Neutrophil (primary cell): ENCODE measurements around the gene TRNAU1AP.

Experiments
- H3K27ac ChIP-seq: fragments of 200-600 bp; sonication (generic); 2 replicates; pipeline ENCODE4 v1.5.1; 2016; ENCODE audit warnings: mild to moderate bottlenecking, moderate library complexity
- H3K27me3 ChIP-seq: fragments of 200-600 bp; sonication (generic); 2 replicates; pipeline ENCODE4 v1.6.0; 2016; ENCODE audit warnings: mild to moderate bottlenecking
- H3K36me3 ChIP-seq: fragments of 200-600 bp; sonication (generic); 2 replicates; pipeline ENCODE4 v1.5.1; 2017
- H3K4me1 ChIP-seq, 2 experiments: fragments of 200-600 bp in 1 of 2; sonication (generic) in 1 of 2; 1 replicate in 1 of 2; 2 replicates in 1 of 2; pipeline versions ENCODE4 v1.5.1 to v1.6.1; 2013 to 2016; ENCODE audit warnings: low read depth in 1 of 2, low read length in 1 of 2, mild to moderate bottlenecking in 1 of 2, moderate library complexity in 1 of 2; ENCODE audit not compliant: control insufficient read depth in 1 of 2, insufficient read depth in 1 of 2
- H3K4me3 ChIP-seq, 2 experiments: fragments of 200-600 bp in 1 of 2; sonication (generic) in 1 of 2; 1 replicate in 1 of 2; 2 replicates in 1 of 2; pipeline ENCODE4 v1.5.1; 2013 to 2016; ENCODE audit warnings: low read depth in 1 of 2, low read length in 1 of 2, mild to moderate bottlenecking in 1 of 2, moderate library complexity in 1 of 2
- H3K9me3 ChIP-seq: fragments of 200-600 bp; sonication (generic); 2 replicates; pipeline ENCODE4 v1.5.1; 2016
- TF ChIP-seq, protein P1 (sequence below): fragments of 200-600 bp; sonication (generic); IDR thresholded peaks from 2 replicates; pipeline ENCODE4 v1.5.1; 2016; ENCODE audit warnings: antibody characterized with exemption

The TRNAU1AP gene

GRCh38 chr1:28507646-28508434 lies 45.0 kb upstream of the TRNAU1AP start:
- TF ChIP-seq, protein P1, sequence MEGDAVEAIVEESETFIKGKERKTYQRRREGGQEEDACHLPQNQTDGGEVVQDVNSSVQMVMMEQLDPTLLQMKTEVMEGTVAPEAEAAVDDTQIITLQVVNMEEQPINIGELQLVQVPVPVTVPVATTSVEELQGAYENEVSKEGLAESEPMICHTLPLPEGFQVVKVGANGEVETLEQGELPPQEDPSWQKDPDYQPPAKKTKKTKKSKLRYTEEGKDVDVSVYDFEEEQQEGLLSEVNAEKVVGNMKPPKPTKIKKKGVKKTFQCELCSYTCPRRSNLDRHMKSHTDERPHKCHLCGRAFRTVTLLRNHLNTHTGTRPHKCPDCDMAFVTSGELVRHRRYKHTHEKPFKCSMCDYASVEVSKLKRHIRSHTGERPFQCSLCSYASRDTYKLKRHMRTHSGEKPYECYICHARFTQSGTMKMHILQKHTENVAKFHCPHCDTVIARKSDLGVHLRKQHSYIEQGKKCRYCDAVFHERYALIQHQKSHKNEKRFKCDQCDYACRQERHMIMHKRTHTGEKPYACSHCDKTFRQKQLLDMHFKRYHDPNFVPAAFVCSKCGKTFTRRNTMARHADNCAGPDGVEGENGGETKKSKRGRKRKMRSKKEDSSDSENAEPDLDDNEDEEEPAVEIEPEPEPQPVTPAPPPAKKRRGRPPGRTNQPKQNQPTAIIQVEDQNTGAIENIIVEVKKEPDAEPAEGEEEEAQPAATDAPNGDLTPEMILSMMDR, result no peak
- H3K27ac ChIP-seq, result peak overlapping the region; percentile 54

DNA sequence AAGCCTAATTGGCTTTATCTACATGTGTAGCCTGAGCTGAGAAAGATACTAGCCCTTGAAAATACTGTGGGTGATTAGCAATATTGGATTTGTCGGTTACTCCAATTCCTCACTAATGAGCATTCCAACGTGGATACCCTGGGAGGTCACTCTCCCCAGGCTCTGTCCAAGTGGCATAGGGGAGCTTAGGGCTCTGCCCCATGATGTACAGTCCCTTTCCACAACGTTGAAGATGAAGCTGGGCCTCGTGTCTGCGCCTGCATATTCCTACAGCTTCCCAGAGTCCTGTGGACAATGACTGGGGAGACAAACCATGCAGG lies 44.5 kb upstream of the TRNAU1AP start:
- TF ChIP-seq, protein P1, result no peak
- Histone ChIP-seq H3K36me3 (peaks cover 40% of the 10 kb centered on the region), H3K4me1 (peaks cover 50 to 57% of the 10 kb centered on the region in 2 experiments), H3K4me3 (no peak overlapping the region), H3K9me3 (no peaks in the 10 kb centered on the region), H3K27ac (peak overlapping the region; percentile 54), H3K27me3 (no peaks in the 10 kb centered on the region)

More at GRCh38 chr1:28507646-28508434, 45.0 kb upstream of the TRNAU1AP start:
- Histone ChIP-seq H3K36me3 (peaks cover 40% of the 10 kb centered on the region), H3K9me3 (no peaks in the 10 kb centered on the region), H3K27me3 (no peaks in the 10 kb centered on the region), H3K4me3 (peak overlapping the region in 1 of 2 experiments; percentile 86), H3K4me1 (peaks cover 50 to 57% of the 10 kb centered on the region in 2 experiments)

DNA sequence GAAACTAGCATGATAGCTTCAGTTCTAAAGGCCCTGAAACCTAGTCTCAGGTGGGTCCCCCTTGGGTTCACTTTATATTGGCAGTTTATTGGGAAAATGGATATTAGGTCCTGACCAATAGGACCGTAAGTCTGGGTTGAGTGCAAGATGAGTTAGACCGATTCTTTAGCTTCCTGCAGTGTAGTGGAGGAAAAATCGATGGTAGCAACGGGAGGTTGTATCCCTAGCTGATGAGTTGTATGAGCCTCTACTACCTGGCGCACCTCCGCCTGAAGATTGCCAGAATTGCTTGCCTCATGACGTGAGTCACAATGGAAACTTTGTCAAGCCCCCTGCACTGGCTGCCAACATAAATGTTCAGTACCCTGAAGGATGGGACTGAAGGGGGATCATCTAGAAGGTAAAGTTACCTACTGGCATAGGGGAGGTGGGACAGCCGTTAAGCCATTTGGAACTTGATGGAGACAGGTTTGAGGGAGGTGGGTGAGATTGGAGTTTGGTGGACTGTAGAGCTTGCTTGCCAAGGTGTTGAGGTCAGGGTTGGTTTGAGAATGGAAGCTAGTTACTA lies 43.1 kb upstream of the TRNAU1AP start:
- no peak overlapping the region for H3K4me3 ChIP-seq
- H3K9me3 ChIP-seq, result no peaks in the 10 kb centered on the region
- peaks cover 42% of the 10 kb centered on the region for H3K36me3 ChIP-seq
- H3K4me1 ChIP-seq, result peaks cover 50 to 57% of the 10 kb centered on the region in 2 experiments
- TF ChIP-seq, protein P1, result no peak
- H3K27ac ChIP-seq, result no peak overlapping the region
- no peaks in the 10 kb centered on the region for H3K27me3 ChIP-seq

DNA sequence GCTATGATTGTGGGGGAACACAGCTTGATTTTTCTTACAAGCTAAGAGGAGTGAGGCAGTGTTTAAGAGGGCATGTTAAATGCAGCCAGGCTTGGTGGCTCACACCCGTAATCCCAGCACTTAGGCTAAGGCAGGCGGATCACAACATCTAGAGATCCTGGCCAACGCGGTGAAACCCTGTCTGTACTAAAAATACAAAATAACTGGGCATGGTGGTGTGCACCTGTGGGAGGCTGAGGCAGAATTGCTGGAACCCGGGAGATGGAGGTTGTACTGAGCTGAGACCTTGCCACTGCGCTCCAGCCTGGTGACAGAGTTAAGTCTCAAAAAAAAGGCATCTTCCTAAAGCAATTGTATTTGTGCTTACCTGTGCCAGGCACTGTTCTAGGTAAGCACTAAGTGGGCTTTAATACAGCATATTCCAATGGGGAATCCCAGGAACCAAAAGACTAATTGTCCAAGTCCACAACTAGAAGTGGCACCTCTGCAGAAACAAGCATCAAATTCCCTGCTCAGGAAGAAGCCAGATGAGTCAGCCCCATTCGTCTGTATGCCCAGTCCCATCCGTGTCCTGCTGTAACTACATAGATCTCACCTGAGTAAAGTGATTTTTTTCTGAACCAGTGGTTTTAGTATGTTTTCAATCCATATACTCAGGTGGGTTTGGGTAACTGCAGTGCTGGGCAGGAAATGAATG lies 42.5 kb upstream of the TRNAU1AP start:
- Histone ChIP-seq H3K36me3 (peaks cover 49% of the 10 kb centered on the region), H3K4me3 (no peak overlapping the region), H3K4me1 (peaks cover 44 to 51% of the 10 kb centered on the region in 2 experiments), H3K27me3 (no peaks in the 10 kb centered on the region), H3K27ac (peak overlapping the region; percentile 20), H3K9me3 (no peaks in the 10 kb centered on the region)
- TF ChIP-seq, protein P1, result no peak

GRCh38 chr1:28510970-28511440 lies 41.9 kb upstream of the TRNAU1AP start:
- peaks cover 44 to 49% of the 10 kb centered on the region in 2 experiments for H3K4me1 ChIP-seq
- no peaks in the 10 kb centered on the region for H3K27me3 ChIP-seq

More at GRCh38 chr1:28510970-28511440, 41.9 kb upstream of the TRNAU1AP start:
- Histone ChIP-seq H3K4me3 (no peak overlapping the region), H3K27ac (peak overlapping the region; percentile 20), H3K9me3 (no peaks in the 10 kb centered on the region), H3K36me3 (peaks cover 49% of the 10 kb centered on the region)
- TF ChIP-seq, protein P1, result no peak
